HG03442 (cell line): Measurements from ENCODE around the gene CHODL.

Experiments
- ATAC-seq: cut with Tn5 transposase; IDR thresholded peaks from one replicate; pipeline ENCODE4 v1.9.1; 2021; ENCODE audit warnings: mild to moderate bottlenecking, moderate library complexity; ENCODE audit not compliant: unreplicated experiment

The CHODL gene

GRCh38 chr21:18285379-18285778, 40.7 kb downstream of the CHODL start:
- no peak for ATAC-seq

GRCh38 chr21:18289876-18290275, 45.2 kb downstream of the CHODL start:
- no peak for ATAC-seq

GRCh38 chr21:18294100-18294499, 49.5 kb downstream of the CHODL start:
- ATAC-seq: no peak

GRCh38 chr21:18298228-18298627, 53.6 kb downstream of the CHODL start:
- no peak for ATAC-seq
